HG03066 (cell line): ENCODE results near the gene SLC6A18.
"Not testable (repeated sequence)": the region's sequence is repeated elsewhere in the genome, so short reads cannot be mapped to it uniquely, and the experiment has no call there.

Source experiments
- ATAC-seq: cut with Tn5 transposase; IDR thresholded peaks from one replicate; pipeline ENCODE4 v1.9.1; 2021; ENCODE audit warnings: low read depth; ENCODE audit not compliant: unreplicated experiment

SLC6A18 gene

GRCh38 chr5:1270426-1270825, 45.2 kb downstream of the SLC6A18 start:
- ATAC-seq = no peak

- ATAC-seq = no peak
These were observed 46.0 kb downstream of the SLC6A18 start for GRCh38 chr5:1270933-1271914.

DNA sequence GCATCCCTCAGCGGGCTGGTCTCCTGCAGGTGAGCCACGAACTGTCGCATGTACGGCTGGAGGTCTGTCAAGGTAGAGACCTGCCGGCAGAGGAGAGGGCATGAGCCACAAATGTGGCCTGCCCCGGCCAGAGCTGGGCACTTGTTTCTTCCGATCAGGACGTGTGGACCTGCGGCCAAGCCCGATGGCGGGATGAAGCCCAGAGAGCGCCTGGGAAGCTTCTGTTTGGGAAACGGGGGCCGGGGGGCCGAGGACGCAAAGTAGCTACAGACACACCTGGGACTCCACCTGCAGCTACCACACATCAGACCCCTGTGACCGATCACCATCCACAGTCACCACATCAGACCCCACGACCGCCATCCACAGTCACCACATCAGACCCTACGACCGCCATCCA, 47.0 kb downstream of the SLC6A18 start:
- no peak for ATAC-seq

- no peak for ATAC-seq
These were observed 48.6 kb downstream of the SLC6A18 start for GRCh38 chr5:1273745-1274144.

- no peak for ATAC-seq
These were observed 49.3 kb downstream of the SLC6A18 start for GRCh38 chr5:1274471-1274870.

- not testable (repeated sequence) for ATAC-seq
These were observed 50.5 kb downstream of the SLC6A18 start for GRCh38 chr5:1275397-1276391.

- ATAC-seq = no peak
These were observed 51.7 kb downstream of the SLC6A18 start for GRCh38 chr5:1276930-1277329.

DNA sequence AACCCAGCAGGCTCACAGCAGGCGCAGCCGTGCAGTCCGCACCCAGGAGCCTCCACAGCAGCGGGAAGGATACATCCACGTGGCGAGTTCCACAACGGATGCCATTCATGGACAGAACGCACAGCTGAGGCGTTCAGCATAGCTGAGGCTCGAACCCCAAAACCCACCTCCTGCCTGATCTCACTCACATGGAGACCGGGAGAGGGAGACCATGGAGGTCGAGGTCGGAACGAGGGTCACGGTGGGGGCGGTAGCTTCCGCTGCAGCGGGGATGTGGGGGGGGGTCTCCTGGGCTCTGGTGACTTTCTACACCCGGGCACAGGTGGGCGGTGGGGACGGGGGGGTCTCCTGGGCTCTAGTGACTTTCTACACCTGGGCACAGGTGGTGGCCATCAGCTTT, 52.1 kb downstream of the SLC6A18 start:
- no peak for ATAC-seq

DNA sequence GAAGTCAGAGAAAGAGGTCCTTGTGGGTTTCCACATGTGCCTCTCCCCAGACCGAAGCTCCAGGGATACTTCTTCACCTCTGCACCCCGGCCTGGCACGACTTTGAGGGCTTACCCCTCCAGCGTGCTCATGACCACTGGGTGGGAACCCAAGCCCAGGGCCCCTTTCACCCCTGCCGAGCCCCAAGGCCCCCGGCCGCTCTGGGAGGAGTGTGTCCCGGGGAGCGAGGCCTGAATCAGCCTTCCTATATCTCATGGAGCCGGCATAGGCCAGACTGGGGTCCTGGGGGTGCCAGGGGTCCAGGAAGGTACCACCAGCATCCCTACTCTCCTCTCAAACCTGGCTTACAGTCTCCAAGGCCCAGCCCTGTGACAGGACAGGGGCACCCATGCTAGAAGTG, 52.6 kb downstream of the SLC6A18 start:
- ATAC-seq = no peak

DNA sequence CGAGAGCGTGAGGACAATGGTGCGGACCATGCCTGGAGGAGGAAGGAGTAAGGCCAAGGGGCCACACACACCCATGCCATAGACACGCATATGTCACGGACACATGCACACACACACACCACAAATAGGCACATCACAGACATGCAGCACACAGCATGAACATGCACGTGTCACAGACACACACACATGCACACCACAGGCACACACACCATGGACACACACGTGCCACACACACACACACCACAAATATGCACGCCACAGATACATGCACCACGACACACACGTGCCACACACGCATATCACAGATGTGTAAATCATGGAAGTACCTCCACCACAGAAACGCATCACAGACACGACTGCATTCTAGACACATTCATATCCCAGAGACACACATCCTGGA, 53.0 kb downstream of the SLC6A18 start:
- ATAC-seq = no peak

DNA sequence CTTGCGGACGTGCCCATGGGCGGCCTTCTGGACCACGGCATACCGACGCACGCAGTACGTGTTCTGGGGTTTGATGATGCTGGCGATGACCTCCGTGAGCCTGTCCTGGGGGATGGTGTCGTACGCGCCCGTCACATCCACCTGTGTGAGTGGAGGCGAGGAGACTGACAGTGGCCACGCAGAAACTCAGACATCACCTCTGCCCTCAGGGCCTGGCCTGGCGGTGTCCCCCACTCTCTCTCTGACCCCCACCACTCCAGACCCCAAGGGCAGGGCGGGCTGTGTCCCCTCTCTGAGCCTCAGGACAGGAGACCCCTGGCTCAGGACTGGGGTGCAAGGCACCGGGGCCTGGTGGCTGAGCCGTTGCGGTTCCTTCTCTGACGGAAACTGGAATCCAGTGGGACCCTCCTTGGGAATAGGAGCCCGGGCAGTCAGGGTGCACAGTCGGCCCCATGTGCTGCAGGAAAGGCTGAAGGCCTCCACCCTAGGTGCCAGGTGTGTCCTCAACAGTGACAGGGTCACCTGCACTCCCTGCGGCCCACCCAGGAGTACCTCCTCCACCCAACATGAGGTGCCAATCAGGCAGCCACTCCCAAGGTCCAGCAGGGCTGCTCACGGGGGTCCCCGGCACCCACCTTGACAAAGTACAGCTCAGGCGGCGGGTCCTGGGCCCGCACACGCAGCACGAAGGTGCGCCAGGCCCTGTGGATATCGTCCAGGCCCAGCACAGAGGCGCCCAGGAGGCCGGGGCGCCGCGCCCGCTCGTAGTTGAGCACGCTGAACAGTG, 53.7 kb downstream of the SLC6A18 start:
- ATAC-seq = no peak

DNA sequence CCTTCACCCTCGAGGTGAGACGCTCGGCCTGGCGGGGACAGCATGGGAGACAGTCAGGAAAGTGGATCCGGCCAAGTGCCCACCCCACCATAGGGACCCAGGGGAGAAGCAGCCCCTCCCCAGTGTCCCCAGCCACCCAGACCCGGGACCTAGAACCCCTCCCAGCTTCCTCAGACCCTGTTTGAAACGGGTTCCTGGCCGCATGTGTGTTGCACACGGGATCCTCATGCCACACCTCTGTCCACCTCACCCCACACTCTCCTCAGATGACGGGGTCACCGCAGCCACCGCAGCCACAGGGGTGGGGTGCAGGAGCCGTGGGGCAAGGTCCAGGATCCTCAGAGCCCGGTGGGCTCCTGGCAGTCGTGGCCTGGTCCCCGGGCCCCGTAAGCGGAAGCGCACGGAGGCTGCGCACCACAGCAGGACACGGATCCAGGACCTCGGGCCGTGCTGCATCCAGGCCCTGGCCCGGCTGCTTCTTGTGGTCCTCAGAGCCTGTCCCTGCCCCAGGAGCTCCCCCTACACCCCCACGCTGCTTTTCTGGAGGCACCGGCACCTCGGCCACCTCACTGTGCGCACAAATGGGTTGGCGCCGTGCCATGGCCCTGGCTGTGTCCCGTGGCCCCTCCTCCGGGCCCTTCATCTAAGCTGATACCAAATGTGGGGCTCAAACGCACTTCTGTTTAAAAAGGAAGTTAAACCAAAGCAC, 54.4 kb downstream of the SLC6A18 start:
- ATAC-seq = no peak

DNA sequence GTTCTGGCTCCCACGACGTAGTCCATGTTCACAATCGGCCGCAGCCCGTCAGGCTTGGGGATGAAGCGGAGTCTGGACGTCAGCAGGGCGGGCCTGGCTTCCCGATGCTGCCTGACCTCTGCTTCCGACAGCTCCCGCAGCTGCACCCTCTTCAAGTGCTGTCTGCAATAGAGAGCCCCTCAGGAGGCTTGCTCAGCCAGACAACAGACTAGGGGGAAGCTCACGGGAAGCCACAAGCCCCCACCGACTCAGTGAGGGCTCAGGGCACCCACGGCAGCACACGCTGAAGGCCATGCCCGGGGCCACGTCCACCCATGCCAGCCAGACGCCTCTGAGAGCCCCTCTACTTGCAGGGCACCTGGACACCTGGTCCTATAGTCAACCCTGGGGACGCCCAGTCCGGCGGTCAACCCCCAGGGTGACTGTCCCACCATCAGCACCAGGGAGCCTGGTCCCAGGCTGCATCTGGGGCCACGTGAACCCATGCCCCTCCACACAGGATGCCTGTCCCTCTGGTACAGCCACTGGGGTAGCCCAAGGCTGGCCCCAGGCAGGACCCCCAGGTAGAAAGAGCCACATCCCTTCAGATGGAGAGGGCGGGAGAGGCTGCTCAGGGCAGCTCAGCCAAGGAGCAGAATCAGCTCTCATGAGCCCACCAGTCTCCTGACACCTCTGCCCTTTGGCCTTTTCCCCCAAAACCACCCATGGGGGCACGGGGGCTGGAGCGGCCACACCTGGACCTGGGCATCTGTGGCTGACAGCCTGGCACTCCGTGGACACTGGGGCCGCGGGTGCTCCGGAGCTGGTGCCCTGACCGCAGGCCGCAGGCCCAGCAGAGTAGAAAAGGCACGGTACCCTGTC, 55.2 kb downstream of the SLC6A18 start:
- ATAC-seq = no peak

DNA sequence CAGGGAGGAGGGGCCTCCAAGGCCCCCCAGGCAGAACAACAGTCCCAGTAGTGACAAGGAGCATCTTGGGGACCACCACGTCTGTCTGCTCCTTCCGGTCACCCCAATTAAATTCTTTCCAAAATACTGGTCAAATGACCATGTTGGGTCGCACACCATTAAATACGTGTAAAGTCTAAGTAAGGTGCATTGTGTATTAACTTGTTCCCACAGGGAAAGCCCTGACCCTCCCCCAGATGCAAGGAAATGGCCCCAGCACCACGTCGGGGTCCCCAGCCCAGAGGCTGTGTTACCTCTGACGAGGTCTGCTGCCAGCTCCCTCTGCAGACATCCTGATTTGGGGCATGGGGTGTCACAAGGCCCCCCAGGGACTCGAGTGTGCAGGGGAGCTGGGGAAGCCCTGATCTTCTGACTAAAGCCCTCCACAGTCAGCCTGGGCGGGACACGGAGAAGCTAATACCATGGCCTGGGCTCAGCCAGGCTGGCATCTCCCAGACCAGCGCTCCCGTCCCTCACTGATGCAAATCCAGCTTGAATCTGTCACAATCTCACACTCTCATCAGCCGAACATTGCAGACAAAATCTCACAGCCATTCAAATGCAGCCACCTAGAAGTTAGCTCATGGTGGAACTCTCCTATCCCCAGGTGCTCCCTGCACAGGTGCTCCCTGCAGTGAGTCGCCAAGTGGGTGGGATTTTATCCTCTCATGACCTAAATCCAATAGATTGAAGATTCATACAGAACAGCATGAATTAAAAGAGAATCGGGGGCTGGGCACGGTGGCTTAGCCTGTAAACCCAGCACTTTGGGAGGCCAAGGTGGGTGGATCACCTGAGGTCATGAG, 56.1 kb downstream of the SLC6A18 start:
- no peak for ATAC-seq

- no peak for ATAC-seq
These were observed 57.2 kb downstream of the SLC6A18 start for GRCh38 chr5:1282131-1282992.

- not testable (repeated sequence) for ATAC-seq
These were observed 58.0 kb downstream of the SLC6A18 start for GRCh38 chr5:1282993-1283728.
